NCI-H2107 treated with DMSO at 0.1 percent for 48 hours (cell line): ENCODE data around the gene LIPG.
"Not testable (repeated sequence)": the region's sequence is repeated elsewhere in the genome, so short reads cannot be mapped to it uniquely, and the experiment has no call there.

ENCODE experiments used
- DNase-seq: peaks from one replicate; lab custom pipeline; 2025; ENCODE audit not compliant: unreplicated experiment; lab: John Stamatoyannopoulos, UW

Gene LIPG

DNA sequence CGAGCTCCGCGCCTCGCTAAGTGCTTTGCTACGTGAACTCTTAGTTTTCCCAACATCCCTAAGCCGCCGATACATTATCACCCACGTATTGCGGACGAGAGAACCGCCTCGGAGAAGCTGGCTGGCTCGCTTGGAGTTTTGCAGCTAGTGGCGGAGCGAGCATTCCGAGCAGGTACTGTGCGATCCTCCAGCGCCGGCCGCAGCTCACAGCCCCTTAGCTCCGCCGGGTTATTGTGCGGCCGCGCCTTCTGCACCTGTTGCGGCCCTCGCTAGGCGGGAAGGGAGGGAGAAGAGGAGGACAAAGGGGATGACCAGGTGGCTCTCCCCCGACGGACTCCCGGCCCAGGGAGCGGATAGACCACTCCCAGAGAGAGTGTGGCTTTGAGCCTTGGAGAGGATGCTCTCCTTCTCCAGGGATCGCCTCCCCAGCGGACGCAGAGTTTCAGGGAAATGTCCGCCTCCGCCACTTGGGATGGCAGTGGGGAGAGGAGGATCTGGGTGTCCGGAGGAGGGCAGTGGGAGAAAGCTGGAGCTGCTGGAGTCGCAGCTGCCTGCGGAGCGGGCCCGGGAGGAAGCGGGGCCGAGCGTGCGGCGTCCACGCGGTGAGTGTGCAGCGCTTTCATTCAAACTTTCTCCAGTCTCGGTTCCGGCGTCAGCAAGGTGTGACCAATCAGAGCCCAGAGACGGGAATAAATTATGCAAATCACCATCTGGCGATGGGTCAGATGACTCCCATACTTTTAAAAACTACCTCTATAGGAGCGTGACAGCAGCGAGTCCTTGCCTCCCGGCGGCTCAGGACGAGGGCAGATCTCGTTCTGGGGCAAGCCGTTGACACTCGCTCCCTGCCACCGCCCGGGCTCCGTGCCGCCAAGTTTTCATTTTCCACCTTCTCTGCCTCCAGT is at the start of gene LIPG:
LIPG (plus strand) TSS at position 769 of the 905 bp plus-strand sequence. CDS start 252 bp downstream, outside the sequence.
- peak; percentile 95 for DNase-seq

DNA sequence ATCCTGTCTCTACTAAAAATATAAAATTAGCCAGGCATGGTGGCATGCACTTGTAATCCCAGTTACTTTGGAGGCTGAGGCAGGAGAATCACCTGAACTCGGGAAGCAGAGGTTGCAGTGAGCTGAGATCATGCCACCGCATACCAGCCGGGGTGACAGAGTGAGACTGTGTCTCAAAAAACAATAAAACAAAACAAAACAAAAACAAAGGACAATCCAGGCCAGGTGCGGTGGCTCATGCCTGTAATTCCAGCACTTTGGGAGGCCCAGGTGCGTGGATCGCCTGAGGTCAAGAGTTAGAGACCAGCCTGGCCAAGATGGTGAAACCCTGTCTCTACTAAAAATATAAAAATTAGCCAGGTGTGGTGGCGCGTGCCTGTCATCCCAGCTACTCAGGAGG is 49.0 kb upstream of the LIPG start:
- DNase-seq, result not testable (repeated sequence)

DNA sequence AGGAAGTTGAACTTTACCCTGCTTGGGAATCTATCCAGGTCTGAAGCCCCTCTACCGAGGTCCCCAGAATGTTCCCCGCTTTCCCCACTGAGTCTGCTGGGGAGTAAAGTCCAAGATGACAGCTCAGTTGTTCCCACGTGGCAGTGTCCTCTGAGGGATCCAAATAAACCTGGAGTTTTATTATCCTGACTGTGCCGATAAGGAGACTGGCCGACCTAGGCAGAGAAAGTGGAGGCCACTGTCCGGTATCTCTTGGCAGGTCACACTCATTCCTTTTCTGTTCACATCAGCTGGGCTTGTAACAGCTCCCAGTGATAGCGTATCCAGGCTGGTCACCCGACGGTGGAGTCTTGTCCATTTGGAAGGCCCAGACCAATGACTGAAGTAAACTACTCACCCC is 47.3 kb upstream of the LIPG start:
- no peak for DNase-seq

DNA sequence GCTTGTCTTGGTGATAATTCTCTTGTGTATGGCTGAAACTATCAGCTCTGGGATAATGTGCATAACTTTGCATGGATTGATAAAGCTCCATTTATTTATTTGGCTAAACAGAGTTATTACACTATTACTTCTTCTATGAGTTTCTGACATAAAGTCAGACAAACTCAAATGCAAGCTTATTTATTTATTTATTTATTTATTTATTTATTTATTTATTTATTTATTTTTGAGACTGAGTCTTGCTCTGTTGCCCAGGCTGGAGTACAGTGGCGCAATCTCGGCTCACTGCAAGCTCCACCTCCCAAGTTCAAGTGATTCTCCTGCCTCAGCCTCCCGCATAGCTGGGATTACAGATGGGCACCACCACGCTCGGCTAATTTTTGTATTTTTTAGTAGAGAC is 46.9 kb upstream of the LIPG start:
- DNase-seq, result not testable (repeated sequence)

DNA sequence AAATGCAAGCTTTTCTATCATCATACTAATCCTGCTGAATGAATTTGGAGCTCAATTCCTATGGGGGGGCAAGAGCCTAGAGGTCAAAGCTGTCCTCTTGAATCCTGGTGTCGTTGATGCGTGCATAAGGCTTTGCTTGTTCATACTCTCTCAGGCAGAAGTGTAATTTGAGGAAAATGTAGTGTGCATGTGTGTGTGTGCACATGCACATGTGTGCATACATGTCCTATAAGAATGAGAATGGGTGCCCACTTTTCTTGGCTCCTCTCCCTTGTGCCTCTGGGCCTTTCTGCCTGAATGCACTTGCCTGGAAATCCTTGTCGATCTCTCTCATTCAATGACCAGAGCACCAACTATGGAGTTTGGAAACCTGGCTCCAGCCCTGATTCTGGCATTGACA is 46.3 kb upstream of the LIPG start:
- DNase-seq, result no peak

DNA sequence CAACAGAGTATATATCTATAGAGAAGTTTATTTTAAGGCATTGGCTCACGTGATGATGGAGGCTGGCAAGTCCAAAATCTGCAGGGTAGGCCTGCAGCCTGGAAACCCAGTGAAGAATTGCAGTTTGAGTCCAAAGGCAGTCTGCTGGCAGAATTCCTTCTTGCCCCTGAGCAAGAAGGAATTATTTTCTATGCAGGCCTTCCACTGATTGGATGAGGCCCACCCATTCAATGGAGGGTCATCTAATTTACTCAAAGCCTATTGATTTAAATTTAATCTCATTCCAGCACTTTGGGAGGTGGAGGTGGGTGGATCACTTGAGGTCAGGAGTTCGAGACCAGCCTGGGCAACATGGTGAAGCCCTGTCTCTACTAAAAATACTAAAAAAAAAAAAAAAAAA is 44.4 kb upstream of the LIPG start:
- DNase-seq, result no peak

DNA sequence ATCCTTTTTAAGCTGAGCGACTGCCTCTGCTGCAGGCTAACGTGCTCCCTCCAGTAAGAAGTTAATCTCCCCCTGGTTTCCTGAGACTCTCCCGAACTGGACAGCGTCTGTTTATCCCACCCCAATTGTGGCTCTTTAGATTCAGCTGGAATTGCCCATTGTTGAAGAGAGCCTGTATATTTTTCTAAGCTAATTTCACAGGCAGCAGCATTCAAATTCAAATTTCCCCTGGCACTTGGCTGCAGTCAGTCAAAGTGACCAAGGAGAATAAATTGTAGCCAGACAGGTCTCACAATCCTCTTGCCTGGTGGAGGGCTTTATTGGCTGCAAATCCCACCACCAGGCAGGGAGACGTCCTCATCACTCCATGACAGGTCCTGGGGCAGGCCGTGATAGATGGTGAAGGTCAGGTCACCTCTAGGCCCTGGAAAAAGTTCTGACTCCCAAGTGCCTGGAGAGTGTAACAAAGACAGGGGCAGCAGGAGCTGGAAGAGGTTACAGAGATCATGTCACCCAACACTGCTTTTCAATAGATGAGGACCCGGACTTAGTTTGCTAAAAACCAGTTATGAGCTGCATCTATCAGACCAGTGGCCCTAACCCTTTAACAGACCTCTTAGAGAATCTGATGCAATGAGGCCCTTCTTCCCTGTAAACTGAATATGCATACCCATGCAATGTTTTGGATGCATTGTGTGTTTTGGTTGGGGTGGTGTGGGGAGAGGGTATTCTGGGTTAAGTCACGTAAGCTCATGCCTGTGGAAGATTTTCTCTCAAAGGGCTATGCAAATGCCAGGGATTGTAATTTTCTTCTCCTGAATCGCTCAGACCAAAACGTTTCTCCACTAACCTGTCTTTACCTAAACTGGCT is 42.5 kb upstream of the LIPG start:
- no peak for DNase-seq

DNA sequence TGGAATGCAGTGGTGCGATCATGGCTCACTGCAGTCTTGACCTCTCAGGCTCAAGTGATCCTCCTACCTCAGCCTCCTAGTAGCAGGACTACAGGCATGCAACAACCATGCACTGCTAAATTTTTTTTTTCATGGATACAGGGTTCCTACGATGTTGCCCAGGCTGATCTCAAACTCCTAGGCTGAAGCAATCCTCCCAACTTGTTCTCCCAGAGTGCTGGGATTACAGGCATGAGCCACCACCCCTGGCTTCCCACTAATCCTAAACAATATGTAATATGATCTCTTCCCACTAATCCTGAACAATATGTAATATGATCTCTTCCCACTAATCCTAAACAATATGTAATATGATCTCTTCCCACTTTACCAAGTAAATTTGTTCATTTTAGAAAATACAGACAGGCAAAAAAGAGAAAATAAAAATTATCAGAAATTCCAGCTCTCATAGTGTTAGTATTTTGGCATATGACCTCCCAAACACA is 41.2 kb upstream of the LIPG start:
- DNase-seq, result peak; percentile 82

DNA sequence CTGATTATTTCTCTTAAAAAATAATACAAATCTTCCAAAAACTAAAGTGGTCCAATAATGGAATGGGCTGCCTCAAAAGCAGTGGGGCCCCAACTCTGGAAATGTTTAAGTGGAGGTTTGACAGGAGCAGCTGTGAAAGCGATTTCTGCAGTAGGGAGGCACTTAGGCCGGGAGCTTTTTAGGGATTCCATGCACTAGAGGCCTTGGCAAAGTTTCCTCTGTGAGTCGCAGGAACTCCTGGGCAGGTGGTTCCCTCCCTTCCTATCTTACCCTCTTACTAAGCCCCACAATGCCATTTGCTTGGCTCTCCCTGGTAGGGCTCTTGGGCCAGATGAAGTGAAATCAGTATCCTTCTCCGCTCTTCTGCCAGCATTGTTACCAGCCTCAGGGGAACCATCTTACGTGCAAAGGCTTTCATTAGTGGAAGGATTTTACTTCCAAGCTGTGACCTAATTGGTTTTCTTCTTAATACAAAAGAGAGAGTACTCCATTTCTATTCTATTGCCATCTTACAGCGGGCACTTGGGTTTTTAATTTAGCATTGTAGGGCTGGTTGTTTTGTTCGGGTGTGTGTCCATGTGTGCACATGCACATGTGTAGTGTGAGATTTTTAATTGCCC is 40.5 kb upstream of the LIPG start:
- DNase-seq, result peak; percentile 99

DNA sequence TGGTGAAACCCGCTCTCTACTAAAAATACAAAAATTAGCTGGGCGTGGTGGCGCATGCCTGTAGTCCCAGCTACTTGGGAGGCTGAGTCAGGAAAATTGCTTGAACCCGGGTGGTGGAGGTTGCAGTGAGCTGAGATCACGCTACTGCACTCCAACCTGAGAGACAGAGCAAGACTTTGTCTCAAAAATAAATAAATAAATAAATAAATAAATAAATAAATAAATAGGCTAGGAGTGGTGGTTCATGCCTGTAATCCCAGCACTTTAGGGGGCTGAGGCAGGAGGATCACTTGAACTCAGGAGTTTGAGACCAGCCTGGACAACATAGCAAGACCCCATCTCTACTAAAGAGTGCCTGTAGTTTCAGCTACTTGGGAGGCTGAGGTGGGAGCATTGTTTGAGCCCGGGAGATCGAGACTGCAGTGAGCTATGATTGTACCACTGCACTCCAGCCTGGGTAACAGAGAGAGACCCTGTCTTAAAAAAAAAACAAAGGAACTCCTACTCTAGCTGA is 38.2 kb upstream of the LIPG start:
- DNase-seq, result not testable (repeated sequence)

DNA sequence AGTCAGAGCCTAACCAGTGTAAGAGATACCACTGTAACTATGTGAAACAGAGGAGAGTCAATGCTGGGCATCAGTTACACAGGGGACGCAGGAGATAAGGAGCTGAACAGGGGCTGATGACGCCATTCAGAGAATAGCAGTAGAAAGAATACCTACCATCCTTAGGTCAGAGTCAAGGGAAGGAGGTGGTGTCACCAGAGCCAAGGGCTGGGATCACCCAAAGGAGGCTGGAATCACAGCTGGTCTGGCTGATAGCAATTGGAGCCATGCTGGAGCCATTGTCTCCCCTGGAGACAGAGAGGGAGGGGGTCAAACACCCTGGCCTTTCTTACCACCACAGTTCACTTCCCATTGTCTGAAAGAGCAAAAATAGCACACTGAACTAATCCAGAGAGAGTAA is 37.5 kb upstream of the LIPG start:
- no peak for DNase-seq

DNA sequence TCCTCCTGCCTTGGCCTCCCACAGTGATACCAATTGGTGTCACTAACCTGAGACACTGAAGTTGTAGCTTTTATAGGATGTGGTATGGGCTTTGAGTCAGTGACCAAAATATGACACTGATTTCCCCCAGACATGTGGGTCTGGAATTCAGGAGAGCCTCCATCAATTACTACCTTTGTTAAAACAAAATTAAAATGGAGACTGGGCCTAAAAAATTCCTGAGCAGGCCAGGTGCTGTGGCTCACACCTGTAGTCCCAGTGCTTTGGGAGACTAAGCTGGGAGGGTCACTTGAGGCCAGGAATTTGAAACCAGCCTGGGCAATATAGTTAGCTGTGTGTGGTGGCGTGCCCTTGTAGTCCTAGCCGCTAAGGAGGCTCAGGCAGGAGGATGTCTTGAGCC is 36.9 kb upstream of the LIPG start:
- DNase-seq, result no peak

DNA sequence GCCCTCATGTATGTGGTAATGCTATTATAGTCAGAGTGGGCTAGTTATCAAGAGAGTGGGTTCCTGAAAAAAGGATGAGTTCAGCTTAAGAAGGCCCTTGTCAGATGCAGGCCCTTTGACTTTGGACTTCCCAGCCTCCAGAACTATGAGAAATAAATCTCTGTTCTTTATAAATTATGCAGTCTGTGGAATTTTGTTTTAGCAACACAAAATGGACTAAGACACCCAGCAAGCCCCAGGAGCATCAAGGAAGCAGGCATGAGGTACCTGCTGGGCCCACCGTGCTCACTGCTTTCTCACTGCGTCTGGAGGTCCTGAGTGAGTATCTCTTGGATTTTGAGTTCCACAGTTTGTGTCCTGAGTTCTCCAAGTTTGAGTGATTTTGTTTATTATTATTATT is 35.9 kb upstream of the LIPG start:
- no peak for DNase-seq

DNA sequence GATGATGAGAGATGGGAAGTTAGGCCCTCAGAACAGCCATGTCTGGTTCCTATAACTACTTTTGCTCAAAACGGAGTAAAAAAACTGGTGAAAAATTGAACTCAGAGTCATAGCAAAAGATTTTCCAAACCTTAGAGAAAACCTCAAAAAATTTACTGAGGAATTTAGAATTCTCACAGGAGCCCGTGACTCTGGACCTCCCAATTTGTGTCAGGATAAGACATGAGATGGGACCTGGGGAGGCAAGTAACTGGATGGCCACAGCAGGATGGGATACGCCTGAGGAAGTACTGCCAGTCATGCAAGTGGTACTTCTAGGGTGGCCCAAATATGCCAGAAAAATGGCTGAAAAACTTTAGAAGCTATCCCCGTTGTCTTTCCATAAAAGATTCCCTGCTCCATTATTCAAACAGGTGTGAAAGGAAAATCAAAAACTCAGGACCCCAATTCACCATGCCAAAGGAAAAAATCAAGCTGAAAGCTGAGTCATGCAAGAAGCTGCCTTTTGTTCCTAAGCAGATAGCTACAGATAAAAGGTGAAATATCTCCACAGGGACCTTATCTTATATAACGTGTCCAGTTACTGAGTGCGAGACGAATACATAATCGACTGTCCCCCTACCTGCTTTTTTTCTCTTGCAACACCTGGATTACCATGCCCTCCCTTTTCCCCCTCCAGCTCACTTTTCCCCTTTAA is 34.1 kb upstream of the LIPG start:
- DNase-seq, result no peak

DNA sequence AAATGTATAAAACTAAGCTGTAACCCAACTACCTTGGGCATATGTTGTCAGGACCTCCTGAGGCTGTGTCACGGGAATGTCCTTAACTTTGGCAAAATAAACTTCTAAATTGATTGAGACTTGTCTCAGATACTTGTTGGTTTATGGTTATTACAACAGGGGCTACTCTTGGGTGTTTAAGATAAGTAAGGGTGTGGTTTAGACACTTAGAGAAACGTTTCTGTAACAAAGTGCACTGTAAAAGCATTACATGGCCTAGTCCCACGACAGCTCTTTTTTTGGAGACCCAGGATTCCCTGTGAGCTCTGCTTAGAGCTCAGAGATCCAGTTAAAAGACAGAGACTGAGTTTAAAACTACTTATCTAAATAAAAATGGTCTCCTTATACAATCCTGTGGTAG is 32.3 kb upstream of the LIPG start:
- DNase-seq, result no peak

DNA sequence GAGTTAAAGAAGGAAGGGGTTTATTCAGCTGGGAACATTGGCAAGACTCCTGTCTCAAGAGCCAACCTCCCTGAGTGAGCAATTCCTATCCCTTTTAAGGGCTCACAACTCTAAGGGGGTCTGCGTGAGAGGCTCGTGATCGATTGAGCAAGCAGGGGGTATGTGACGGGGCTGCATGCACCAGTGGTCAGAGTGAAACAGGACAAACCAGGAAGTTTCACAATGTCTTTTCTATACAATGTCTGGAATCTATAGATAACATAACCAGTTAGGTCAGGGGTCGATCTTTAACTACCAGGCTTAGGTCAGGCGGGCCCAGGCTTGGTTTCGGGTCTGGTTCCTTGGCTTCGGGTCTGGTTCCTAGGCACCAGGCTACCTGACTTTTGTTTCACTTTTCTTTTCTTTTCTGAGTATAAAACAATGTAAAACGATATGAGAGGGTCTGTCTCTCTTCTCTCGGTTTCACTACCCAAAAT is 30.1 kb upstream of the LIPG start:
- no peak for DNase-seq

DNA sequence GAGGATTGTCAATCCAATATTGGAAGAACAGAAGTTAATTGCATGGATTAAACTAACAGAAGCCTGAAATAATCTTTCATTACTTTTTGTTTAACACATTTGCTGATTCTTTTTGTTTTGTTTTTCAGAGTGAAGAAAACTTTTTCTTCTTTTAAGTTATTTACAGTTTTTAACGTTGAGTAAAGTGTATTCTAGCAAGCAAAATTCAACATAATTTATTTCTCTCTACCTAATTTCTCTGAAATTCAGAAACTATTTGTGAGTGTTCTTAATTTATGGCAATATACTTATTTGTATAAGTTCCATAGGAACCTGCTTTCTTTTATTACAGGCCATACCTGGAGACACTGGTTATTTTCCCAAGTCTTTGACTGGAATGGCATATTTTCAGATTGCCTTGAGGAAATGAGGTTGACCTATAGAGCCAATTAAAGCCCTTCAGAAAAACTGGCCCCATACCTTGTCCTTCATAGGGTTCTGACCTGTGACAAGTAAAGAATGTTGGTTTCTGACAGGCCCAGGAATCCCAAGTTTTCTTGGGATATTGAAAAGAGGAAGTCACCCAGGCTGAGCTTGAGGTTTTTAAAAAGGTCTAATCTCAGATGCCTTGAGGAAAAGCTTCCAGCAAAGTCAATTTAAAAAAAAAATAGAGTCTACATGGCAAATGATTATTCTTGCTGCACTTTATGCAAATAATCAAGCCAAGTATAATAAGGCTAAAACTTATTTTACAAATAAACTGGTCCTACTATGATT is 26.8 kb upstream of the LIPG start:
- DNase-seq, result no peak

DNA sequence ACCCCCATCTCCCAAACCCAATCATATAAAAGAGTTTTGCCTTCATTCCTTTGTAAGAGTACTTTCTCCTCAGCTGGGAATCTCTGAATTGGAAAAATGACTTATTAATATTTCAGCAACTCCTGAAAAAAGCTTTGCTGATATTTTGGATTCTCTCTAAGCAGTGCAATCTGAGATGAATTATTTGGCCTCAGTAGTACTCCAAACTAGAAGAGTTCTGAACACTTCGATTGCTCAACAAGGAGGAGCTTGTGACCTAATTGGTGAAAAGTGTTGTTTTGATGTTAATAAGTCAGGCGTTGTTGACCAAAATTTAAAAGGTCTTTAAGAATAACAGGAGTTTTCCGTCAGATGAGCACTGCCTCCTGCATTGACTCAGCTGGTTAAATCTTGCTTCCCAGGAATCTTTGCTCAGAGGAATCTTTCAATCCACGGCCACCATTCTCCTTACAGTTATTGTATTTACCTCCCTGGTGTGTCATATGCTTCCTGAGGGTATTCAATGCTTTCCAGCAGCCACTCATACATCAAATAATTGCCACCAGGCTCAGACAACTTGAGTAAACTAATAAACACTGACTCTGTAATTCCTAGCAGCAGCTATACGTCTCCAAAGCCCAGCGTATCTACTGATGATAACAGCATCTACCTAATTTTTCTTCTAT is 24.5 kb upstream of the LIPG start:
- no peak for DNase-seq

DNA sequence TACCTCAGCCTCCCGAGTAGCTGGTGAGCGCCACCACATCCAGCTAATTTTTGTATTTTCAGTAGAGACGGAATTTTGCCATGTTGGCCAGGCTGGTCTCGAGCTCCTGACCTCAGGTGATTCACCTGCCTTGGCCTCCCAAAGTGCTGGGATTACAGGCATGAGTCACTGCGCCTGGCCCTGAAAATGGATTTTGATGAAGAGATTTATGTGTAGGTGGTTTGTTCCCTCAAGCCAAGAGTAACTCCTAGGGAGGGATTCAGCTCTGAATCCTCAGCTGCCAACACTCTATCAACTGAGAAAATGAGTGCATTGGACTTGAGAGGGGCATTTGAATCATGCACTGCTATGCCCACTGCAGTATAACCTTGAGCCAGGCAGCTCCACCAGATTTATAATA is 17.5 kb upstream of the LIPG start:
- no peak for DNase-seq
